Measurements from ENCODE around the gene NCR2.

Gene NCR2

GRCh38 chr6:41331401-41332150, 3.8 kb upstream of the NCR2 start:
- DNase-seq (ENCODE audit: low read depth in 2 of 2): no peak

- DNase-seq (ENCODE audit: low read depth in 2 of 2): no peak
These were observed 3.2 kb upstream of the NCR2 start for GRCh38 chr6:41332241-41332640.

- DNase-seq (ENCODE audit: low read depth in 2 of 2): no peak
These were observed 2.3 kb upstream of the NCR2 start for GRCh38 chr6:41332842-41333736.

GRCh38 chr6:41334482-41335040, 847 bp upstream of the NCR2 start:
- no peak for DNase-seq (ENCODE audit: low read depth in 2 of 2)

- no peak for DNase-seq (ENCODE audit: low read depth in 2 of 2)
These were observed 535 bp downstream of the NCR2 start for GRCh38 chr6:41335943-41336342.

- DNase-seq (ENCODE audit: low read depth in 2 of 2): no peak
These were observed 1.4 kb downstream of the NCR2 start for GRCh38 chr6:41336824-41337223.

GRCh38 chr6:41337709-41338108, 2.3 kb downstream of the NCR2 start:
- no peak for DNase-seq (ENCODE audit: low read depth in 2 of 2)

- DNase-seq (ENCODE audit: low read depth in 2 of 2): no peak
These were observed 3.3 kb downstream of the NCR2 start for GRCh38 chr6:41338659-41339058.

GRCh38 chr6:41341580-41341979, 6.2 kb downstream of the NCR2 start:
- DNase-seq (ENCODE audit: low read depth in 2 of 2): no peak

- no peak for DNase-seq (ENCODE audit: low read depth in 2 of 2)
These were observed 6.8 kb downstream of the NCR2 start for GRCh38 chr6:41342241-41342640.

- DNase-seq (ENCODE audit: low read depth in 2 of 2): no peak
These were observed 8.3 kb downstream of the NCR2 start for GRCh38 chr6:41343641-41344187.

- no peak for DNase-seq (ENCODE audit: low read depth in 2 of 2)
These were observed 9.5 kb downstream of the NCR2 start for GRCh38 chr6:41344876-41345275.

GRCh38 chr6:41345901-41346300, 10.5 kb downstream of the NCR2 start:
- DNase-seq (ENCODE audit: low read depth in 2 of 2): no peak

- no peak for DNase-seq (ENCODE audit: low read depth in 2 of 2)
These were observed 11.0 kb downstream of the NCR2 start for GRCh38 chr6:41346441-41346840.

- DNase-seq (ENCODE audit: low read depth in 2 of 2): no peak
These were observed 12.1 kb downstream of the NCR2 start for GRCh38 chr6:41347378-41348050.

- no peak for DNase-seq (ENCODE audit: low read depth in 2 of 2)
These were observed 13.5 kb downstream of the NCR2 start for GRCh38 chr6:41348934-41349333.

- no peak for DNase-seq (ENCODE audit: low read depth in 2 of 2)
These were observed 17.0 kb downstream of the NCR2 start for GRCh38 chr6:41352396-41352795.

- DNase-seq (ENCODE audit: low read depth in 2 of 2): no peak
These were observed 17.5 kb downstream of the NCR2 start for GRCh38 chr6:41352907-41353306.

- DNase-seq (ENCODE audit: low read depth in 2 of 2): no peak
These were observed 17.9 kb downstream of the NCR2 start for GRCh38 chr6:41353333-41353732.

- no peak for DNase-seq (ENCODE audit: low read depth in 2 of 2)
These were observed 20.5 kb downstream of the NCR2 start for GRCh38 chr6:41355952-41356351.

GRCh38 chr6:41356825-41357224, 21.4 kb downstream of the NCR2 start:
- DNase-seq (ENCODE audit: low read depth in 2 of 2): no peak

GRCh38 chr6:41358503-41358902, 23.1 kb downstream of the NCR2 start:
- no peak for DNase-seq (ENCODE audit: low read depth in 2 of 2)
